HK-2 (cell line): Measurements from ENCODE around the gene RPS6KA3.
"Not testable (repeated sequence)": the region's sequence is repeated elsewhere in the genome, so short reads cannot be mapped to it uniquely, and the experiment has no call there.

Experiments used
- DNase-seq: peaks from one replicate; pipeline ENCODE4 v3.0.0-alpha.2; 2018; ENCODE audit not compliant: unreplicated experiment

RPS6KA3 gene

GRCh38 chrX:20143561-20143960 is 123.1 kb downstream of the RPS6KA3 start:
- DNase-seq, result no peak

GRCh38 chrX:20143111-20143510 is 123.6 kb downstream of the RPS6KA3 start:
- no peak for DNase-seq

- peak; percentile 96 for DNase-seq
Observed at GRCh38 chrX:20141281-20142220, 125.2 kb downstream of the RPS6KA3 start, which contains the start of gene EIF1AX. Gene EIF1AX (minus strand): TSS chrX:20141838. CDS start chrX:20141640, 198 bp downstream.

GRCh38 chrX:20140420-20140819 is 126.3 kb downstream of the RPS6KA3 start:
- no peak for DNase-seq

- DNase-seq, result no peak
Observed at GRCh38 chrX:20139966-20140365, 126.7 kb downstream of the RPS6KA3 start.

- DNase-seq, result no peak
Observed at GRCh38 chrX:20135944-20136343, 130.8 kb downstream of the RPS6KA3 start.

- no peak for DNase-seq
Observed at GRCh38 chrX:20132666-20133065, 134.0 kb downstream of the RPS6KA3 start.

GRCh38 chrX:20130357-20130756 is 136.4 kb downstream of the RPS6KA3 start:
- no peak for DNase-seq

- no peak for DNase-seq
Observed at GRCh38 chrX:20129547-20129946, 137.2 kb downstream of the RPS6KA3 start.

GRCh38 chrX:20128670-20129069 is 138.0 kb downstream of the RPS6KA3 start:
- no peak for DNase-seq

- DNase-seq, result not testable (repeated sequence)
Observed at GRCh38 chrX:20127440-20127839, 139.3 kb downstream of the RPS6KA3 start.

- not testable (repeated sequence) for DNase-seq
Observed at GRCh38 chrX:20126833-20127232, 139.9 kb downstream of the RPS6KA3 start.

- no peak for DNase-seq
Observed at GRCh38 chrX:20124964-20125363, 141.7 kb downstream of the RPS6KA3 start.

- DNase-seq, result no peak
Observed at GRCh38 chrX:20118065-20118824, 148.5 kb downstream of the RPS6KA3 start.

- DNase-seq, result no peak
Observed at GRCh38 chrX:20116577-20117240, 150.0 kb downstream of the RPS6KA3 start, which contains the start of gene MAP7D2. Gene MAP7D2 (minus strand): TSS chrX:20116907. CDS start chrX:20116879, 28 bp downstream.

- DNase-seq, result peak; percentile 24
Observed at GRCh38 chrX:20116087-20116576, 150.6 kb downstream of the RPS6KA3 start.

- DNase-seq, result no peak
Observed at GRCh38 chrX:20112022-20112774, 154.5 kb downstream of the RPS6KA3 start.

GRCh38 chrX:20111271-20111670 is 155.4 kb downstream of the RPS6KA3 start:
- no peak for DNase-seq

GRCh38 chrX:20101934-20102581 is 164.7 kb downstream of the RPS6KA3 start:
- DNase-seq, result no peak
